ENCODE results near the gene CYTH4. TPM values are rescaled to one million over a fixed set of nuclear protein-coding genes. Genes with fewer than 3 reads are reported as not detected.

The CYTH4 gene
- total and polyA plus RNA-seq, 2 of the 13 experiments (the other 11 are each of a cell fraction or from before 2014, with no cell fraction given) = not detected

- no peaks in the 10 kb centered on the region for H3K9me3 ChIP-seq (ENCODE audit: low read length)
- CTCF ChIA-PET (ENCODE audit: low intra/inter-chr PET ratio, low total read pairs) = no interaction called here
- no peaks in the 10 kb centered on the region for H3K36me3 ChIP-seq (replicated peaks in 1 of 2; ENCODE audit: control insufficient read depth in 1 of 2, insufficient read depth in 2 of 2, low read length in 2 of 2)
- no peaks in the 10 kb centered on the region for H4K20me1 ChIP-seq (ENCODE audit: insufficient read depth, low read length)
- POLR2A ChIA-PET = no interaction called here
- no peak overlapping the region for H3K4me2 ChIP-seq (ENCODE audit: low read depth, low read length)
- WGBS (ENCODE audit: low lambda C conversion rate) = 34% methylated on average over 7 of the region's 8 CpGs
- in situ Hi-C loops (cut with HindIII; ENCODE audit: extremely low pct_ligation_motif_present, low pct_unique_long_range_greater_than_20kb) (no loop called here), intact Hi-C loops (cut with micrococcal nuclease; ENCODE audit: unreplicated experiment) (no loop called here)
- peaks cover 7 to 61% of the 10 kb centered on the region in 2 experiments; a peak in 4 of 5 replicates for H3K27me3 ChIP-seq (ENCODE audit: control insufficient read depth in 1 of 2, insufficient read depth in 2 of 2, low read length in 2 of 2)
- no peak overlapping the region for H3K9ac ChIP-seq (ENCODE audit: insufficient read depth, low read depth, low read length)
- H3K4me1 ChIP-seq (ENCODE audit: insufficient read depth, low read length) = no peaks in the 10 kb centered on the region
- TF ChIP-seq ZNF652 (CRISPR knock-in tag; IDR thresholded peaks at IDR 0.05; ENCODE audit: borderline replicate concordance, low read depth) = no peak
- TF ChIP-seq ZNF782 (CRISPR knock-in tag; IDR thresholded peaks at IDR 0.05; ENCODE audit: borderline replicate concordance) = no peak
- TF ChIP-seq SIX4 (CRISPR knock-in tag; IDR thresholded peaks at IDR 0.05) = no peak
- TF ChIP-seq CENPT (CRISPR knock-in tag; IDR thresholded peaks at IDR 0.05; ENCODE audit: low read depth) = no peak
- TF ChIP-seq POLR2AphosphoS2 (IDR thresholded peaks at IDR 0.05; ENCODE audit: low read depth, low read length) = no peak
- no peak for TF ChIP-seq ATAD3A (CRISPR knock-in tag; IDR thresholded peaks at IDR 0.05)
- no peak for TF ChIP-seq SNAPC4 (CRISPR knock-in tag; IDR thresholded peaks at IDR 0.05)
- no peak for TF ChIP-seq TBX3 (IDR thresholded peaks at IDR 0.05; ENCODE audit: borderline replicate concordance)
- H3K4me3 ChIP-seq (replicated peaks in 1 of 3; ENCODE audit: insufficient read depth in 1 of 3, low read depth in 2 of 3, low read length in 3 of 3) = no peak overlapping the region
- DNase-seq (ENCODE audit: low spot score) = no peak
- no peak for FAIRE-seq
- ATAC-seq = no peak
- no peak overlapping the region for H2AFZ ChIP-seq (ENCODE audit: low read length)
- no peaks in the 10 kb centered on the region for H3K79me2 ChIP-seq (ENCODE audit: insufficient read depth, low read length)
- no TSS peak for BruUV-seq (replicated peaks)
- H3K27ac ChIP-seq (ENCODE audit: extremely low read length, insufficient read depth, low read length) = no peak overlapping the region
Measured at GRCh38 chr22:37358917-37359316, 76.6 kb downstream of the CYTH4 start.
